A673 (cell line): Measurements from ENCODE around the gene ZNF234. TPM values are rescaled to one million over a fixed set of nuclear protein-coding genes. Genes with fewer than 3 reads are reported as not detected.

Experiments
- BruUV-seq: library from RNA; stranded (reverse); fragments of 400-500 nt; replicated peaks from 2 replicates; lab custom pipeline; 2021; lab: Mats Ljungman, UMichigan
- CTCF ChIA-PET: fragments of 300-600 bp; sonication (Branson Sonifier 250); formaldehyde crosslinking; loops from one replicate; lab custom pipeline; 2022; ENCODE audit warnings: antibody characterized with exemption; lab: Charles Lee
- POLR2A ChIA-PET: fragments of 300-600 bp; sonication (Branson Sonifier 250); formaldehyde crosslinking; loops from one replicate; lab custom pipeline; 2022; ENCODE audit warnings: antibody characterized with exemption; ENCODE audit not compliant: low non-redundant PET; lab: Charles Lee
- DNase-seq: peaks from one replicate; pipeline ENCODE4 v3.0.0-alpha.2; 2015; ENCODE audit warnings: low spot score
- H3K27ac ChIP-seq: fragments of 200-600 bp; sonication (generic); 2 replicates; pipeline ENCODE4 v1.5.1; 2016; ENCODE audit warnings: mixed run types, low read depth, mild to moderate bottlenecking, mixed read lengths, antibody characterized with exemption, low read length; ENCODE audit not compliant: poor library complexity, severe bottlenecking
- H3K27me3 ChIP-seq: fragments of 200-600 bp; sonication (generic); replicated peaks from 2 replicates; pipeline ENCODE4 v1.6.1; 2017; ENCODE audit warnings: mixed run types, low read depth, mild to moderate bottlenecking, mixed read lengths, antibody characterized with exemption, low read length; ENCODE audit not compliant: insufficient read depth, poor library complexity
- H3K36me3 ChIP-seq: fragments of 200-600 bp; sonication (generic); 2 replicates; pipeline ENCODE4 v1.6.1; 2016; ENCODE audit warnings: mixed run types, mild to moderate bottlenecking, mixed read lengths, antibody characterized with exemption, low read length; ENCODE audit not compliant: insufficient read depth, poor library complexity, severe bottlenecking
- H3K4me1 ChIP-seq: fragments of 200-600 bp; sonication (generic); 2 replicates; pipeline ENCODE4 v1.6.1; 2017; ENCODE audit warnings: mixed run types, mild to moderate bottlenecking, mixed read lengths, antibody characterized with exemption, low read length; ENCODE audit not compliant: insufficient read depth, poor library complexity, severe bottlenecking
- H3K4me3 ChIP-seq: fragments of 200-600 bp; sonication (generic); 2 replicates; pipeline ENCODE4 v1.5.1; 2016; ENCODE audit warnings: low read depth, mixed run types, mild to moderate bottlenecking, mixed read lengths, low read length; ENCODE audit not compliant: poor library complexity, severe bottlenecking
- H3K9me3 ChIP-seq: fragments of 200-600 bp; sonication (generic); 2 replicates; pipeline ENCODE4 v1.6.1; 2016; ENCODE audit warnings: mixed run types, low read depth, mild to moderate bottlenecking, mixed read lengths, antibody characterized with exemption, low read length; ENCODE audit not compliant: poor library complexity, severe bottlenecking
- CTCF ChIP-seq: fragments of 300-800, 200-600 bp; sonication (generic); conservative IDR thresholded peaks from 2 replicates; pipeline ENCODE4 v1.5.1; 2017; ENCODE audit warnings: low read depth, mild to moderate bottlenecking, antibody characterized with exemption, low read length, moderate library complexity, mixed read lengths
- EZH2 ChIP-seq: fragments of 200-600 bp; sonication (generic); IDR thresholded peaks from 2 replicates; pipeline ENCODE4 v1.6.1; 2017; ENCODE audit warnings: borderline replicate concordance, low read depth, mild to moderate bottlenecking, mixed read lengths, antibody characterized with exemption, low read length; ENCODE audit not compliant: poor library complexity, severe bottlenecking
- intact Hi-C: fragments of 100-400 bp; cut with micrococcal nuclease; formaldehyde crosslinking; loops from one replicate; pipeline ENCODE4 v1.10.0; 2022; ENCODE audit not compliant: unreplicated experiment
- total RNA-seq: library from RNA; stranded (reverse); gene quantifications from 2 replicates; pipeline ENCODE4 v1.2.3, GENCODE V29; 2021

ZNF234 gene
- total RNA-seq, 1 experiment from 2014 or later, result 17.1 TPM

GRCh38 chr19:44176590-44176989 lies 35.2 kb downstream of the ZNF234 start:
- H3K36me3 ChIP-seq, result peaks cover 56% of the 10 kb centered on the region
- ChIA-PET CTCF (no interaction called here), POLR2A (no interaction called here)
- H3K4me1 ChIP-seq, result no peaks in the 10 kb centered on the region
- TF ChIP-seq EZH2 (no peak), CTCF (no peak)
- intact Hi-C loops, result no loop called here
- no peaks in the 10 kb centered on the region for H3K27me3 ChIP-seq
- DNase-seq, result no peak
- no peak overlapping the region for H3K27ac ChIP-seq
- H3K9me3 ChIP-seq, result peaks cover 56% of the 10 kb centered on the region
- BruUV-seq, result no TSS peak
- H3K4me3 ChIP-seq, result no peak overlapping the region

- BruUV-seq, result no TSS peak
These were observed 39.6 kb downstream of the ZNF234 start for GRCh38 chr19:44180968-44181367.

GRCh38 chr19:44182145-44182544 lies 40.8 kb downstream of the ZNF234 start:
- Histone ChIP-seq H3K9me3 (peaks cover 23% of the 10 kb centered on the region), H3K27me3 (no peaks in the 10 kb centered on the region), H3K27ac (no peak overlapping the region), H3K4me1 (no peaks in the 10 kb centered on the region), H3K36me3 (peaks cover under 1% of the 10 kb centered on the region), H3K4me3 (no peak overlapping the region)
- BruUV-seq, result no TSS peak
- TF ChIP-seq EZH2 (no peak), CTCF (no peak)
- ChIA-PET POLR2A (no interaction called here), CTCF (no interaction called here)
- no peak for DNase-seq
- intact Hi-C loops, result no loop called here

More at GRCh38 chr19:44180968-44181367, 39.6 kb downstream of the ZNF234 start:
- Histone ChIP-seq H3K4me1 (no peaks in the 10 kb centered on the region), H3K4me3 (no peak overlapping the region), H3K27ac (no peak overlapping the region), H3K27me3 (no peaks in the 10 kb centered on the region), H3K36me3 (peaks cover 12% of the 10 kb centered on the region), H3K9me3 (peaks cover 34% of the 10 kb centered on the region)
- intact Hi-C loops, result no loop called here
- ChIA-PET POLR2A (no interaction called here), CTCF (no interaction called here)
- TF ChIP-seq CTCF (no peak), EZH2 (no peak)
- DNase-seq, result no peak
